ENCODE data around the gene MYH14. TPM values are rescaled to one million over a fixed set of nuclear protein-coding genes. Genes with fewer than 3 reads are reported as not detected.

Gene MYH14
- polyA plus RNA-seq, 3 donors = not detected

DNA sequence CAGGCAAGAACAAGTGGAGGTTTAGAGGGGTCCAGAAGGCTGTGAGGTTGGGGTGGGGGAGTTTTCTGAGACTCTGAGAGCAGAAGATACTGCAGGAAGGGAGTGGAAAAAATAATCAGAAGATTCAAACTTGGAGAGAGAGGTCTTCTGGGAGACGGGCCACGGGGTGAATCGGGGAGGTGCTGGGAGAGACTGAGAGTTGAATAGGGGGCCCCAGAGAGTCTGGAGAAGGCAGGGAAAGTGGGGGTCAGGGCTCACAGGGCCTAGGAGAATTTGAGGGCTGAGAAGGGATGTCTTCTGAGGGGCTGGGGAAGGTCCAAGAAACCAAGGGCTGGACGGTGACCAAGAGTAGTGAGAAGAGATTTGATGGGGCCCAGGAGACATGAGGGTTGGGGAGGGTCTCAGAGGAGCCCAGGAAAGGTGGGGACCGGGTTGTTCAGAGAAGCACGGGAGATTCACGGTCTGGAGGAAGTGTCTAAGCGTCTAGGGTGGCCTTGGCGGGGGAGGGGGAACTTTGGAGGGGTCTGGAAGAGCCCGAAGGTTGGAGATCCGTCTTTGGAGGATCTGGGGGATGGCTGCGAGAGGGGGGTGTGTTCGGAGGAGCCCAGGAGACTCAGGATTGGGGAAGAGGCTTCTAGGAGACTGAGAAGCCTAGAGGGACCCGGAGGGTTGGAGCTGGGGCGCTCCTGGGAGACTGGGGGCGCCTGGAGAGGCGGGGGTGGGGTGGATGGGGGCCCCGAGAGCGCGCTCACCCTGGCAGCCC, 124.2 kb downstream of the MYH14 start:
- Mint-ChIP-seq H3K9me3 (peaks cover 2 to 41% (median 26%) of the 10 kb centered on the region in 7 donors), H3K4me3 (peak overlapping the region; percentile 77 to 90), H3K4me1 (peaks cover 52% of the 10 kb centered on the region), H3K36me3 (peaks cover 18 to 20% of the 10 kb centered on the region in 2 donors), H3K27ac (peak overlapping the region in 2 of 7 donors; percentile 20 to 79), H3K27me3 (ENCODE audit: low read depth in 3 of 3) (peaks cover 33 to 42% (median 39%) of the 10 kb centered on the region in 3 donors)
- Histone ChIP-seq H3K9ac (ENCODE audit: insufficient read depth, low read length, poor library complexity, severe bottlenecking) (no peak overlapping the region), H3K4me3 (replicated peaks in 1 of 3; ENCODE audit: low read depth in 2 of 3, low read length in 3 of 3) (peak overlapping the region in 2 of 3 experiments; percentile 16 to 64), H3K9me3 (replicated peaks in 1 of 2; ENCODE audit: control insufficient read depth in 1 of 2, insufficient read depth in 1 of 2, low read length in 2 of 2) (peaks cover 0 to 14% of the 10 kb centered on the region in 2 donors), H3K4me1 (ENCODE audit: control insufficient read depth in 1 of 2, insufficient read depth in 2 of 2, low read length in 2 of 2) (peaks cover 53 to 66% of the 10 kb centered on the region in 2 donors), H3K4me2 (replicated peaks; ENCODE audit: extremely low read depth, low read length, poor library complexity, severe bottlenecking) (peak overlapping the region; percentile 81), H4K20me1 (ENCODE audit: insufficient read depth, low read length) (peaks cover 52% of the 10 kb centered on the region), H3K36me3 (replicated peaks in 1 of 2; ENCODE audit: control insufficient read depth in 1 of 2, insufficient read depth in 2 of 2, low read length in 2 of 2) (peaks cover 0 to 6% of the 10 kb centered on the region in 2 donors), H2AFZ (ENCODE audit: insufficient read depth, low read depth, low read length, poor library complexity, severe bottlenecking) (no peak overlapping the region), H3K27me3 (ENCODE audit: control insufficient read depth in 2 of 2, insufficient read depth in 2 of 2, low read length in 2 of 2) (peaks cover 19 to 26% of the 10 kb centered on the region in 2 donors), H3K79me2 (ENCODE audit: insufficient read depth, low read length) (no peaks in the 10 kb centered on the region), H3K27ac (ENCODE audit: low read depth in 1 of 2, low read length in 2 of 2) (no peak overlapping the region)
- TF ChIP-seq CTCF (IDR thresholded peaks at IDR 0.05) = no peak
- no peak for DNase-seq
- intact Hi-C loops (cut with micrococcal nuclease) = loop anchor here (5.0 to 10.0 kb wide), 2 partner anchors 475 to 477 kb away; no protein-coding TSS in a partner anchor
- 14% methylated on average over 17 of the region's 20 CpGs for WGBS (ENCODE audit: insufficient coverage)

- Histone ChIP-seq H3K27me3 (ENCODE audit: control insufficient read depth in 2 of 2, insufficient read depth in 2 of 2, low read length in 2 of 2) (peaks cover 19 to 26% of the 10 kb centered on the region in 2 donors), H3K4me2 (replicated peaks; ENCODE audit: extremely low read depth, low read length, poor library complexity, severe bottlenecking) (peak overlapping the region; percentile 81), H3K9ac (ENCODE audit: insufficient read depth, low read length, poor library complexity, severe bottlenecking) (peak overlapping the region; percentile 46), H3K4me1 (ENCODE audit: control insufficient read depth in 1 of 2, insufficient read depth in 2 of 2, low read length in 2 of 2) (peaks cover 60 to 73% of the 10 kb centered on the region in 2 donors), H3K79me2 (ENCODE audit: insufficient read depth, low read length) (no peaks in the 10 kb centered on the region), H4K20me1 (ENCODE audit: insufficient read depth, low read length) (peaks cover 47% of the 10 kb centered on the region), H3K4me3 (replicated peaks in 1 of 3; ENCODE audit: low read depth in 2 of 3, low read length in 3 of 3) (peak overlapping the region; percentile 39 to 73 (median 52)), H3K9me3 (replicated peaks in 1 of 2; ENCODE audit: control insufficient read depth in 1 of 2, insufficient read depth in 1 of 2, low read length in 2 of 2) (peaks cover 0 to 14% of the 10 kb centered on the region in 2 donors), H3K27ac (ENCODE audit: low read depth in 1 of 2, low read length in 2 of 2) (no peak overlapping the region), H2AFZ (ENCODE audit: insufficient read depth, low read depth, low read length, poor library complexity, severe bottlenecking) (peak overlapping the region; percentile 46), H3K36me3 (replicated peaks in 1 of 2; ENCODE audit: control insufficient read depth in 1 of 2, insufficient read depth in 2 of 2, low read length in 2 of 2) (peaks cover 0 to 5% of the 10 kb centered on the region in 2 donors)
- peak in 2 of 3 donors; percentile 35 to 46 for DNase-seq
- Mint-ChIP-seq H3K27ac (no peak overlapping the region), H3K4me1 (peaks cover 57% of the 10 kb centered on the region), H3K27me3 (ENCODE audit: low read depth in 3 of 3) (peaks cover 33 to 42% (median 39%) of the 10 kb centered on the region in 3 donors), H3K4me3 (peak overlapping the region; percentile 55 to 65), H3K9me3 (peaks cover 2 to 44% (median 26%) of the 10 kb centered on the region in 7 donors), H3K36me3 (peaks cover 15 to 17% of the 10 kb centered on the region in 2 donors)
- WGBS (ENCODE audit: insufficient coverage) = 4% methylated on average over 104 of the region's 104 CpGs
- intact Hi-C loops (cut with micrococcal nuclease) = loop anchor here (5.0 to 10.0 kb wide), 2 partner anchors 474 to 476 kb away; no protein-coding TSS in a partner anchor
- peak; percentile 40 for TF ChIP-seq CTCF (IDR thresholded peaks at IDR 0.05)
Observed at GRCh38 chr19:50328224-50328872, 124.9 kb downstream of the MYH14 start.

Measured in CD14-positive monocyte (primary cell).